CMK (cell line): ENCODE data around the gene CSNK2A1.

Experiments
- DNase-seq: peaks from one replicate; pipeline ENCODE4 v3.0.0-alpha.2; 2010; ENCODE audit warnings: low read depth

The CSNK2A1 gene

GRCh38 chr20:564192-564591 lies 20.6 kb upstream of the CSNK2A1 start:
- peak; percentile 52 for DNase-seq

- no peak for DNase-seq
Observed at GRCh38 chr20:563187-563586, 19.6 kb upstream of the CSNK2A1 start.

GRCh38 chr20:562232-562897 lies 18.8 kb upstream of the CSNK2A1 start:
- no peak for DNase-seq

GRCh38 chr20:561437-562231 lies 18.0 kb upstream of the CSNK2A1 start:
- DNase-seq, result peak; percentile 58

GRCh38 chr20:560680-561079 lies 17.1 kb upstream of the CSNK2A1 start:
- no peak for DNase-seq

- DNase-seq, result no peak
Observed at GRCh38 chr20:558117-558516, 14.5 kb upstream of the CSNK2A1 start.

- DNase-seq, result no peak
Observed at GRCh38 chr20:556984-557383, 13.4 kb upstream of the CSNK2A1 start.

GRCh38 chr20:555976-556385 lies 12.4 kb upstream of the CSNK2A1 start:
- no peak for DNase-seq

- DNase-seq, result no peak
Observed at GRCh38 chr20:550611-551010, 7.0 kb upstream of the CSNK2A1 start.

GRCh38 chr20:549722-550496 lies 6.3 kb upstream of the CSNK2A1 start:
- DNase-seq, result no peak

- DNase-seq, result no peak
Observed at GRCh38 chr20:548906-549305, 5.3 kb upstream of the CSNK2A1 start.

GRCh38 chr20:547394-547793 lies 3.8 kb upstream of the CSNK2A1 start:
- DNase-seq, result no peak

- DNase-seq, result no peak
Observed at GRCh38 chr20:546353-546752, 2.8 kb upstream of the CSNK2A1 start.

GRCh38 chr20:544153-544725 lies 649 bp upstream of the CSNK2A1 start:
- DNase-seq, result no peak

- peak; percentile 70 for DNase-seq
Observed at GRCh38 chr20:542777-543368, 717 bp downstream of the CSNK2A1 start.

GRCh38 chr20:540391-541201 lies 3.0 kb downstream of the CSNK2A1 start:
- DNase-seq, result no peak

GRCh38 chr20:539848-540247 lies 3.7 kb downstream of the CSNK2A1 start:
- DNase-seq, result no peak

- no peak for DNase-seq
Observed at GRCh38 chr20:539191-539590, 4.4 kb downstream of the CSNK2A1 start.

GRCh38 chr20:537983-538382 lies 5.6 kb downstream of the CSNK2A1 start:
- DNase-seq, result no peak

GRCh38 chr20:536426-537010 lies 7.1 kb downstream of the CSNK2A1 start:
- no peak for DNase-seq

- DNase-seq, result no peak
Observed at GRCh38 chr20:535958-536357, 7.6 kb downstream of the CSNK2A1 start.
